Measurements from ENCODE around the gene BACH2.
"Not testable (repeated sequence)": the region's sequence is repeated elsewhere in the genome, so short reads cannot be mapped to it uniquely, and the experiment has no call there.

Gene BACH2

GRCh38 chr6:90090866-90091265, 205.8 kb downstream of the BACH2 start:
- DNase-seq: no peak

- no peak for DNase-seq
Measured at GRCh38 chr6:90088009-90088408, 208.6 kb downstream of the BACH2 start.

- no peak for DNase-seq
Measured at GRCh38 chr6:90087106-90087833, 209.4 kb downstream of the BACH2 start.

- DNase-seq: no peak
Measured at GRCh38 chr6:90086517-90086916, 210.1 kb downstream of the BACH2 start.

GRCh38 chr6:90083891-90084290, 212.8 kb downstream of the BACH2 start:
- DNase-seq: no peak

- DNase-seq: no peak
Measured at GRCh38 chr6:90082847-90083246, 213.8 kb downstream of the BACH2 start.

GRCh38 chr6:90080876-90081481, 215.7 kb downstream of the BACH2 start:
- DNase-seq: no peak

- DNase-seq: no peak
Measured at GRCh38 chr6:90079560-90080490, 216.8 kb downstream of the BACH2 start.

- no peak for DNase-seq
Measured at GRCh38 chr6:90078513-90079289, 217.9 kb downstream of the BACH2 start.

- no peak for DNase-seq
Measured at GRCh38 chr6:90076511-90077415, 219.9 kb downstream of the BACH2 start.

GRCh38 chr6:90074161-90074850, 222.3 kb downstream of the BACH2 start:
- DNase-seq: peak; percentile 87 to 96

GRCh38 chr6:90072935-90073464, 223.6 kb downstream of the BACH2 start:
- no peak for DNase-seq

GRCh38 chr6:90072501-90072900, 224.1 kb downstream of the BACH2 start:
- DNase-seq: no peak

GRCh38 chr6:90068703-90069523, 227.7 kb downstream of the BACH2 start:
- DNase-seq: peak; percentile 24 to 60

GRCh38 chr6:90068264-90068663, 228.4 kb downstream of the BACH2 start:
- peak; percentile 20 to 26 for DNase-seq

- no peak for DNase-seq
Measured at GRCh38 chr6:90066697-90067096, 229.9 kb downstream of the BACH2 start.

- no peak for DNase-seq
Measured at GRCh38 chr6:90065173-90065572, 231.5 kb downstream of the BACH2 start.

- DNase-seq: no peak
Measured at GRCh38 chr6:90062667-90063066, 234.0 kb downstream of the BACH2 start.

GRCh38 chr6:90062051-90062450, 234.6 kb downstream of the BACH2 start:
- DNase-seq: no peak

- DNase-seq: not testable (repeated sequence)
Measured at GRCh38 chr6:90059178-90059577, 237.5 kb downstream of the BACH2 start.

Measured in NCI-H526 (cell line).